ENCODE data around the gene PCGF2. TPM values are rescaled to one million over a fixed set of nuclear protein-coding genes. Genes with fewer than 3 reads are reported as not detected.

The PCGF2 gene
- total RNA-seq, 2 donors from 2014 or later: 1.6 to 4.3 TPM

DNA sequence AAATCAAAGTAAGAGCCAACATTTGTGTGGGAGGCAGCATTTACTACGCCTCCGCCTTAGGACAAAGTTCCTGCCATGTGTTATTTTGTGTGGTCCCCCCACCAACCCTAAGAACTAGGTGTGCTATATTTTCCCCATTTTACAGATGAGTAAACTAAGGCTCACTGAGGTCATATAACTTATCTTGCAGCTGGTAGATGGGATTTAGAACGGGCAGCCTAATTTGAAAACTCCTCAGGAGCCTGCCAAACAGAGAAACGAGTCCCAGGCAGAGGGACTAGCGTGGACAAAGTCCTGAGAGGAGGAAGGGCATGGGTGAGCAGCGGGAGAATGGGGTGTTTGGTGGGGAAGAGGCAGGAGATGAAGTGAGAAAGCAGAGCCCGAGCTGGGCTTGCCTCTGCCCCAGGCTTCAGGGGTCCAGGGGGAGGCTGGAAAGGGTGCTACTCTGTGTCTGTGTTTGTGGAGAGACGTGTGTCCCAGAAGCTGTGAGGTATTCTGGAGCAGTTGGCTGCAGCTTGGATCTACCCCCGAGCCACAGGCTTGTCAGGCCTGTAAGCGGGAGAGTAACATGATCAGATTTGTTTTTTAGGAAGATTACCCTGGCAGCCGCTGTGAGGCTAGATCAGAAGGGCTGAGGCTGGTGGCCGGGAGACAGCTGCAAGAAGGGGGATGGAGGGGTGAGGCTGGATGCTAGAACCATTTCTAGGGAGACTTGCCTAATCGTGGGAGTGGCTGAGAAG, 38.1 kb downstream of the PCGF2 start:
- peaks cover 94% of the 10 kb centered on the region for H3K36me3 Mint-ChIP-seq (ENCODE audit: low read depth)
- peak overlapping the region; percentile 13 for H3K4me3 Mint-ChIP-seq
- no peaks in the 10 kb centered on the region for H3K9me3 Mint-ChIP-seq
- peak overlapping the region; percentile 61 for H3K27ac Mint-ChIP-seq
- H3K27me3 Mint-ChIP-seq: no peaks in the 10 kb centered on the region
- H3K4me1 Mint-ChIP-seq: peaks cover 37% of the 10 kb centered on the region
- ATAC-seq (replicated peaks): no peak

DNA sequence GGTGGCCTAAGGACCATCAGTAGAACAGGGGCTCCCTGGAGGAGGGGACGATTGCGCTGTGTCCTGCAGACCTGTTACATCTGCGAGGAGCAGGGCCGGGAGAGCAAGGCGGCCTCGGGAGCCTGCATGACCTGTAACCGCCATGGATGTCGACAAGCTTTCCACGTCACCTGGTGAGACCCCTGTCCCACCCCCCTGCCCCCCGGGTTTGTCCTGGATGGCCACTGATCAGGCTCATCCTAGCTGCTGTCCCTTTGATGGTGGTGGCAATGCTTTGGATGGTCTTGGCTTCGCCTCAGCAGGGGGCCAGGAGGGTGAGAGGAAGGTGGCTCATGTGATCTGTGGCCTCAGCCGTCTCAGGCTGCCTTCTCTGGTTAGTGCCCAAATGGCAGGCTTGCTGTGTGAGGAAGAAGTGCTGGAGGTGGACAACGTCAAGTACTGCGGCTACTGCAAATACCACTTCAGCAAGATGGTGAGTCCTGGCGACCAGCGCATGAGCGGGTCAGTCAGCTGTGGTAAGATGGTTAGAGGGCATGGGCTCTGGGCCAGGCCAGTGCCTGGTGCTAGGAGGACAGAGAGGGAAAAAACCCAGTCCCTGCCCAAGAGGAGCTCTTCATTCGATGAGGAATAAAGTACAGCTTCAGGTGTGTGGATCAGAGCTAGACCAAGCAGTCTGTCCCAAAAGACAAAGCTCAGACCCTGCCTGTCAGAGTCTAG, 38.9 kb downstream of the PCGF2 start:
- ATAC-seq (replicated peaks): no peak
- peak overlapping the region; percentile 13 for H3K4me3 Mint-ChIP-seq
- peak overlapping the region; percentile 61 for H3K27ac Mint-ChIP-seq
- peaks cover 93% of the 10 kb centered on the region for H3K36me3 Mint-ChIP-seq (ENCODE audit: low read depth)
- H3K27me3 Mint-ChIP-seq: no peaks in the 10 kb centered on the region
- H3K9me3 Mint-ChIP-seq: no peaks in the 10 kb centered on the region
- H3K4me1 Mint-ChIP-seq: peaks cover 32% of the 10 kb centered on the region

DNA sequence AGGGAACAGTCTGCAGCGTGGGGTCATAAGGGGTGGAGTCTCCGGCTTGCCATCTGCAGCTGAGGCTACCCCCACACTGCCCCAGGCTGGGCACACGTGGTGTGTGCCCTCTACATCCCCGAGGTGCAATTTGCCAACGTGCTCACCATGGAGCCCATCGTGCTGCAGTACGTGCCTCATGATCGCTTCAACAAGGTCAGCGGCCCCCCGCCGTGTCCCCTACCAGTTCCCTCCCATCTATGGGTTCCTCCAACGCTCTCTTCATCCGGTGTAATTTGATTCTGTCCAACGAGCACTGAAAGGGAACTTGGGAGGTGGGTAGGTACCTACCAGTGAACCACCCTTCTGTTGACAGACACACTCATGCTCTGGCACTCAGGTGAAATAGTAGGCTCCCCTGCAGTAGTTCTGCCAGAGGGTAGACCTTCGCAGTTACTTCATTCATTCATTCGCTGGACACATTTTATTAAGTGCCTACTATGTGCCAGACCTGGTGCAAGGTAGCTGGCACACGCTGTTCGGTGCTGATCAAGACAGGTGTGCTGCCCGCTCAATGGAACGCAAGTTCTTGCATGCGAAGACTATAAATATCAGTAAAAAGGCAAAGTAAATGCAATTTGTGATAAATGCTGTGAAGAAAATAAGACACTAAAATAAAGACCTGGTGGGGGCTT, 40.3 kb downstream of the PCGF2 start:
- ATAC-seq (replicated peaks): no peak
- H3K27ac Mint-ChIP-seq: peak overlapping the region; percentile 94
- peaks cover 32% of the 10 kb centered on the region for H3K4me1 Mint-ChIP-seq
- H3K36me3 Mint-ChIP-seq (ENCODE audit: low read depth): peaks cover 93% of the 10 kb centered on the region
- H3K4me3 Mint-ChIP-seq: peak overlapping the region; percentile 96
- H3K27me3 Mint-ChIP-seq: no peaks in the 10 kb centered on the region
- no peaks in the 10 kb centered on the region for H3K9me3 Mint-ChIP-seq

DNA sequence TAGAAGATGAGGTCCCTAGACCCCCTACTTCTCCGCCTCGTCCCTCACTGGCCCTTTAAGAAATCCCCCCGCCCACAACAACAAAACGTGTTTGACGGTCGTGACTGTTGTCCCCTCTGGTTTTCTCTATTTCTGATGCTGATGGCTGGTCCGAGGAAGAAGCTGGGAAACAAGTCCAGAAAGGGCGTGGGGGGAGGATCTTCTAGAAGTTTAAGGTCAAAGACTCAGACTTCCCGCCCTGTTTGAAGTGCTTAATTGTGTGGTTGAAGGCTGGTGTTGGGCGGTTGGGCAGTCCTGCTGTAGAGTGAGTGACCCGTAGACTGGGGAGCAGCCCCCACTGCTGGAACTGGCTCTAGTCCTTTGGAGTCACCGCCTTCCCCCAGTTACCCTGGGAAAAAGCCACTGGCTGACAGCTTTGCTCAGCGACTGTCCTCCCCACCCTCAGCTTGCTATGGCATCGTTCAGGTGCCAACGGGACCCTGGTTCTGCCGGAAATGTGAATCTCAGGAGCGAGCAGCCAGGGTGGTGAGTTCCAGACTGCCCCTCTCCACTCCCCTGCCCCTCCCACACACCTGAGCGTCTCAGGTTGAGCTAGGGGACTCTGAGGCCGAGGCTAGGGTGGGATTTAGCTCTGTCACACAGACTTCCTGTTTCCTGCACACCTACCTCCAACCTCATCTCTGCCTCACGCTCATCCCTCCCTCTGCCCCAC, 41.5 kb downstream of the PCGF2 start:
- no peaks in the 10 kb centered on the region for H3K9me3 Mint-ChIP-seq
- H3K36me3 Mint-ChIP-seq (ENCODE audit: low read depth): peaks cover 90% of the 10 kb centered on the region
- no peak for ATAC-seq (replicated peaks)
- H3K27ac Mint-ChIP-seq: peak overlapping the region; percentile 94
- H3K4me1 Mint-ChIP-seq: peaks cover 33% of the 10 kb centered on the region
- H3K4me3 Mint-ChIP-seq: peak overlapping the region; percentile 96
- H3K27me3 Mint-ChIP-seq: no peaks in the 10 kb centered on the region

DNA sequence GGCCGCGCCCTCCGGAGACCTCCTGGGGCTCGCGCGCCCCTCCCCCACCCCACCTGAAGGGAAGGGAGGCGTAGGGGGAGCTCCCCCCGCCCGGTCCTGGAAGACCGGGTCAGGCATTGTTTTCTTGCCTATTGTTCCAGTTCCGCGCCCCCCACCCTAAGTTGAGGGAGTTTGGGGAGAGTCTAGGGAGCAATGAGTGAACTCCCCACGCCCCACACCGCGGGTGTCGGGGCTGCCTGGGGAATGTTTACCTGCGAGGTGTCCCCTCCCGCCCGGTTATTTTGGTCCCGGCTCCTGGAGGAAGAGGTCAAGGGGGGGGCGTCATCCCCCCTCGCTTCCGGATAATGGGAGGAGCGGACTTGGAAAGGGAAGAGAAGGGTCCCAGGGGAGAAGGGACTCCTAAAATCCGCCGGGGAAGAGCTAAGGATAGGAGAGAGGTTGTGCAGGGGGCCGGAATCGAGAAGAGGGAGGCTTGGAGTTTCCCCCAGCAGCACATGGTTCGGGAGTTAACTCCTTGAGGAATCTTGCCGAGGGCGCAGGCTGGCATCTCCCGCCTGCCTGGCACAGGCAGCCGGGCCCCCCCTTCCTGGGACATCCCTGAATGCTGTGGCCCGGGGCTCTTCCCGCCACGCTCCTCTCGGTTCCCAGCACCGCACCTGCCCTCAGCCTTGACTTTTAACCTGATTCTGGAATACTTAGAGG, 42.2 kb downstream of the PCGF2 start:
- peak overlapping the region; percentile 96 for H3K4me3 Mint-ChIP-seq
- H3K4me1 Mint-ChIP-seq: peaks cover 35% of the 10 kb centered on the region
- no peaks in the 10 kb centered on the region for H3K9me3 Mint-ChIP-seq
- H3K36me3 Mint-ChIP-seq (ENCODE audit: low read depth): peaks cover 89% of the 10 kb centered on the region
- H3K27ac Mint-ChIP-seq: peak overlapping the region; percentile 94
- ATAC-seq (replicated peaks): no peak
- H3K27me3 Mint-ChIP-seq: no peaks in the 10 kb centered on the region

DNA sequence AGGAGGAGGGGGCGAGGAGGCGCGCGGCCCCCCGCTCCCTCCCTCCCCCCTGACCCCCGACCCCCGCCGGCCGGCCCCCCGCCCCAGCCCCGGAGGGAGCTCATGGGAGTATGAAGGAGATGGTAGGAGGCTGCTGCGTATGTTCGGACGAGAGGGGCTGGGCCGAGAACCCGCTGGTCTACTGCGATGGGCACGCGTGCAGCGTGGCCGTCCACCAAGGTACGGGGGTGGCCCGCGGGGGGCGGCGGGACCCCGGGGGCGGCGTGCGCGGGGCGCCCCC, 42.7 kb downstream of the PCGF2 start:
- H3K27ac Mint-ChIP-seq: peak overlapping the region; percentile 94
- no peak for ATAC-seq (replicated peaks)
- no peaks in the 10 kb centered on the region for H3K9me3 Mint-ChIP-seq
- H3K36me3 Mint-ChIP-seq (ENCODE audit: low read depth): peaks cover 86% of the 10 kb centered on the region
- H3K27me3 Mint-ChIP-seq: no peaks in the 10 kb centered on the region
- H3K4me1 Mint-ChIP-seq: peaks cover 33% of the 10 kb centered on the region
- peak overlapping the region; percentile 96 for H3K4me3 Mint-ChIP-seq

DNA sequence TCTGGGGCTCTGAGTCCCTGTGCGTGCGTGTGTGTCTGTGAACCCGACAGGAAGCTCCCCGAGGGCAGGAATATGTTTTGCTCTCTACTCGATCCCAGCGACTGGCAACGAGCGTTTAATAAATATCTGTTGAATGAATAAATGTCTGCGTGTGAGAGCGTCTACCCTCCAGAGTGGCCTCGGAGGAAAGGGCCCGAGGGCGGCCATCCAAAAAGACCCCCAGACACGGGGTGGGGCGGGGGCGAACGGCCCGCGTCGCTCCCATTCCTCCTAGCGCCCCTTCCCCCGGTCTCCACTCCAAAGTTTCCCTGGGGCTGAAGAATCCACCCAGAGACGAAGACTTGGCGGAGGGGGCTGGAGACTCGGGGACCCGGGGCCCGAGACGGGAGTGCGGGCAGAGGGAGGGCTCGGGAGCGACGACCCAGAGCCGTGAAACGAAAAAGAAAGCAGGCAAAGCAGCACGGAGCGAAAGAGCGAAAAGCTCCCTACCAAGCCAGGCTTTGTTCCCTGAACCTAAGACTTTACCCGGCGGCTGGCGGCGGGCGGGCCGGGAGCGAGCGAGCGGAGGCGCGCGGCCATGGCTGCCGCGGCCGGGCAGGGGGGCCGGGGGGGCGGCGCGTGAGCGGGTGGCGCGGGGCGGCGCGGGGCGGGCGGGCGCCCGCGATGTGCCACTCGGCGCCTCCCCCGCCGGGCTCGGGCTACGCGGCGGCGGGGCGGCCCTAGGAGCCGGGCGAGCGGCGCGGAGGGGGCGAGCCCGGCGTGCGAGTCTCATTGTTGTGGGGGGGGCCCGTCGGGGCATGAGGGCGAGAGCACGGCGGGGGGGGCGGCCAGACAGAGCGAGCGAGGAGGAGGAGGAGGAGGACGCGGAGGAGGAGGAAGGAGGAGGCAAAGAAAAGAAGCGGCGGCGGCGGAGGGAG, 43.3 kb downstream of the PCGF2 start, which contains the start of gene MLLT6:
Gene MLLT6 (plus strand): TSS at position 668 of the 917 bp plus-strand sequence. CDS start 360 bp downstream, outside the sequence.
- Mint-ChIP-seq H3K9me3 (no peaks in the 10 kb centered on the region), H3K27ac (peak within 1 kb of the TSS; percentile 97), H3K4me1 (peaks cover 33% of the 10 kb centered on the region), H3K27me3 (no peaks in the 10 kb centered on the region), H3K36me3 (ENCODE audit: low read depth) (peaks cover 85% of the 10 kb centered on the region), H3K4me3 (peak within 1 kb of the TSS; percentile 96)
- no peak for ATAC-seq (replicated peaks)

DNA sequence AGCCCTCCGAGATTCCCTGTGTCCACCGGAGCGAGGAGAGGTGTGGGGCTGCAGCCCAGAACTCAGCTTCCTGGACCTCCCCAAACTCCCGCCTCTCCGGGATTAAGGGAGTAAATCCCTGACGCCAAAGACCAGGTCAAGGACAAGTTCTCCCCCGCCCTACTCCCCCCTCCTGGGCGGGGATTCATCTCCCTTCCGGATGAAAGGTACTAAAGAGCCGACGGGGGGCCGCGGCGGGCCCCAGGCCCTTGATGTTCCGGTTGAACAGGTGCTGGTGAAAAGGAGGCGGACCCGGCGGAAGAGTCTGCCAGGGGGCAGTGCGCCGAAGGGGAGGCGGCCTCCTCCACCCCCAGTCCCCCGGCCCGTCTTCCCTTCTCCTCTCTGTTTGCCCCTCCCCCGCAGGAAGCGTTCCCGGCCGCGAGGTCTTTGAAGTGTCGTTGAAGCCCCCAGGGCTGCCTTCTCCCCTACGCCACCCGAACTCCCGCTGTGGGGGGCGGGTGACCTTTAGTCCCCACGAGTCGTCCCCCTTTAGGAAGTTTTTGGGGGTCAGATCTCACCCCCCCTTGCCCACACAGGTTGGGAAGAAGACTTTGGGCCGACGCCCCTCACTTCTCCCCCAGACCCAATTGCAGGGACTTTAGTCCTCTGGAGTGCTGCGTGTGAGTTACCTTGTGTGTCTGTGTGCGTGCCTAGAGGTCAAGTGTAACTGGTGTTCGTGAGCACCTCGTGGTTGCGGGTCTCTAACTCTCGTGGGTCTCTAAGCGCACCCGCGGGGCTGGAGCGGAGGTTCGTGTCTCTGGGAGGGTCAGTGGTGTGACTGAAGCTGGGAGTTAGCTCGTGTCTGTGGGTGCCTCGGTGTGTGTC, 44.2 kb downstream of the PCGF2 start:
- H3K4me1 Mint-ChIP-seq: peaks cover 34% of the 10 kb centered on the region
- no peaks in the 10 kb centered on the region for H3K9me3 Mint-ChIP-seq

DNA sequence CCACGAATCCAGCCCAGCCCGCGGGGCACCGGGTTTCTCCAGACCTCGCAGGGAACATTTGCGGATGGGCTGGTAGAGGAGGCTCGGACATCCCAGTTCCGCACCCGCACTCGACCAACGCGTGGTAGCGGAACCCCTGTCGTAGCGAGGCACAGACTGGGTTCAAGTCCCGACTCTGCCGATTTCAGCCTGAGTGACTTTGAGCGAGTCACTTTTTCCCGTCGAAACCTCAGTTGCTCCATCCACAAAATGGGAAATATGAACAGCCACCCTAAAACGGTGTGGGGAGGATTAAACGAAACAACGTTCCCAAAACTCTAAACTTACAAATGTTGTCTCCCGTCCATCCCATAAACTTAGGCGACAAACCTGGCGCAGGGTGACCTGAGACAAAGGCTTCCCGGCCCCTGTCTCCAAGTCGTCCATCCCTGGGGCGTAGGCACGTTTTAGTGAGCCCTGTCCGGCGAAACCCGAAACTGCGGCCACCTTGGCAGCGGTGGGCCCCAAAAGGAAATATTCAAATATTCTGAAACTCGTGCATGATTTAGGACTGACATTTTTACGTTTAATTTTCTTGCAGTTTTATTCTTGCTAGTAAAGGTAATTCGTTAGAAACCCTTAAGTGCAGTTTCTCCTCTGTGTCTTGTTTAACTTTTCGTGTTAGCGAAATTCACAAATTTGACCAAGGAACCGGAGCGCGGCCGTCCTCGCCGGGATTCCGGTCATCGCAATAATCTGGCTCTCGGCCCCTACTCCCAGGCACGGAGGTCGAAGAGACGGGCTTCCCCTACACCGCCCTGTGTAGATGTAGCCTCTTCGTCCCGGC, 45.0 kb downstream of the PCGF2 start:
- H3K4me3 Mint-ChIP-seq: peak overlapping the region; percentile 96
- no peaks in the 10 kb centered on the region for H3K9me3 Mint-ChIP-seq
- no peak for ATAC-seq (replicated peaks)
- H3K36me3 Mint-ChIP-seq (ENCODE audit: low read depth): peaks cover 68% of the 10 kb centered on the region
- peaks cover 36% of the 10 kb centered on the region for H3K4me1 Mint-ChIP-seq
- no peaks in the 10 kb centered on the region for H3K27me3 Mint-ChIP-seq
- H3K27ac Mint-ChIP-seq: peak overlapping the region; percentile 97

More for the DNA sequence above, 44.2 kb downstream of the PCGF2 start:
- Mint-ChIP-seq H3K4me3 (peak overlapping the region; percentile 96), H3K27ac (peak overlapping the region; percentile 97), H3K27me3 (no peaks in the 10 kb centered on the region), H3K36me3 (ENCODE audit: low read depth) (peaks cover 76% of the 10 kb centered on the region)
- ATAC-seq (replicated peaks): peak; percentile 8

DNA sequence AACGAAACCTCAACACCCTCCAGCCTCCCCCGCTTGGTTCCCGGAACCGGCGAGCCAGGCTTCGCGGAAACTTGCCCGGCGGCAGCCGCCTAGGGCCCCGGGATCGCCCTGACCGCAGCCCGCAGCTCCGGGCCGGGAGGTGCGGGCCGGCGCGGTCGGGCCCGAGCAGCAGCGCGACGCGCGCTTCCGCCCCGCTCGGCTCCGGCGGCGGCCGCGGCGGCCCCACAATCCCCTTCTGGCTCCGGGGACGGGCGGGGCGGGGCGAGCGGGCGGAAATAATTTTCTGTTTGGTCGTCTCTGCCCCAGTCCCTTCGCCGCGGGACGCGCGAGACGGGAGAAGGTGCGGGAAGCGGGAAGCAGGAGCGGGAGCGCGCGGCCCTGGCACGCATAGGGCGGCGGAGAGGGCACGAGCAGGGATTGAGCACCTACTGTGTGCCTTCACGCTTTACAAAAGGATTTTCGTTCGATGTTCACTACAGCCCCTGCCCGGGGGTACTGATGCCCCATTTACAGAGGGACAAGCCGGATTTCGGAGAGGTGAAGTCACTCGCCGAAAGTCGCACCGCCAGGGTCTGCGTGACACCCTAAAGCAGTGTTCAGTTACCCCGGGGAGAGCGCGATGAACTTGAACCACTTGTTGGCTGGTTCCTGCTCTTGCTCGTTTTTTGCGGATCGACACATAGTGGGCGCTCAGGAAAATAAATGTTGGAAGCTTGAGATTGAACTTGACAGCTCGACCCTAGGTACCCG, 45.8 kb downstream of the PCGF2 start:
- peak overlapping the region; percentile 96 for H3K4me3 Mint-ChIP-seq
- ATAC-seq (replicated peaks): peak; percentile 8
- H3K4me1 Mint-ChIP-seq: peaks cover 35% of the 10 kb centered on the region
- no peaks in the 10 kb centered on the region for H3K9me3 Mint-ChIP-seq
- H3K36me3 Mint-ChIP-seq (ENCODE audit: low read depth): peaks cover 60% of the 10 kb centered on the region
- peak overlapping the region; percentile 97 for H3K27ac Mint-ChIP-seq
- H3K27me3 Mint-ChIP-seq: no peaks in the 10 kb centered on the region

DNA sequence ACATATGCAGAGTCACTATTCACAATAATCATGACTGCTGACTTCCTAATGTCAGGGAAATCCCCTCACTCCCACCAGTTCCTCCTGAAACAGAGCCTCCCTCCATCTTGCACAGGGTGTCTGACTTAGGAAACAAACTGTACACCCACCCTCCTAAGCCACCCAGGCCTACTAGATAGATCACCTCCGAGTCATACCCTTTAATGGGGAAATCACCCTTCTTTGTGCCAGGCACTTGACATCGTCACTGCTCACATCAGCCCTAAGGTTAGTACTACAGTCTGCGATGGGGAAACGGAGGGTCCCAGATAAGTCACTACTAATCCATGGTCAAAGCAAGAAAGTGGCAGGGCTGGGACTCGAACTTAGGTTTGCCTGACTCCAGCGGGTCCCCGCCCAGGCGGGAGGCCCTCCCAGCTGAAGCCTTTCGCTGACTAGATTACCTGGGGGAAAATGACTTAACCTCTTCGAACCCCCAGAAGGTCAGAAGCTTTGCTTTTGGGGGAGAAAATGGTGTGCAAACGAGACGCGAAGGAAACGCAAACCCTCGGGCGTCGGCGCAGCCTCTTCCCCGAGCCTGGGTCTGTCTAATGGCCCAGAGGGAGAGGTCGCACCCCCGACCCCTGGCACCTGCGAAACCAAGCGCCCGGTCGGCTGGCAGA, 46.5 kb downstream of the PCGF2 start:
- peak; percentile 75 for ATAC-seq (replicated peaks)
- Mint-ChIP-seq H3K4me3 (peak overlapping the region; percentile 96), H3K9me3 (no peaks in the 10 kb centered on the region), H3K4me1 (peaks cover 38% of the 10 kb centered on the region), H3K27me3 (no peaks in the 10 kb centered on the region), H3K27ac (peak overlapping the region; percentile 97), H3K36me3 (ENCODE audit: low read depth) (peaks cover 53% of the 10 kb centered on the region)

All from activated T-helper 17 cell treated with anti-CD3 and anti-CD28 coated beads, Interleukin-2, amount 50 U/mL, for 72 hours (primary cell).